CD14-positive monocyte (primary cell): ENCODE results near the gene FANCB. TPM values are rescaled to one million over a fixed set of nuclear protein-coding genes. Genes with fewer than 3 reads are reported as not detected.
A peak's percentile ranks its signal among the peaks of the same experiment; 100 is the strongest.

Experiments used
- DNase-seq, 3 donors: peaks; one replicate each; pipeline ENCODE4 v3.0.0-alpha.2; 2011 to 2022
- H2AFZ ChIP-seq: 2 replicates; pipeline ENCODE4 v1.6.0; 2012; ENCODE audit warnings: mild to moderate bottlenecking, low read depth, low read length, inconsistent platforms; ENCODE audit not compliant: insufficient read depth, poor library complexity, severe bottlenecking
- H3K27ac ChIP-seq, 2 donors: 1 replicate in 1 of 2; 2 replicates in 1 of 2; pipeline ENCODE4 v1.5.1; 2012 to 2013; ENCODE audit warnings: low read length in 2 of 2, control low read depth in 1 of 2, inconsistent platforms in 1 of 2, low read depth in 1 of 2, mild to moderate bottlenecking in 1 of 2
- H3K27me3 ChIP-seq, 2 donors: one replicate each; pipeline versions ENCODE4 v1.6.0 to v1.6.1; 2011 to 2013; ENCODE audit warnings: low read length in 2 of 2; ENCODE audit not compliant: control insufficient read depth in 2 of 2, insufficient read depth in 2 of 2
- H3K36me3 ChIP-seq, 2 donors: replicated peaks in 1 of 2; 1 replicate in 1 of 2; 2 replicates in 1 of 2; pipeline versions ENCODE4 v1.5.1 to v1.6.1; 2012 to 2013; ENCODE audit warnings: low read length in 2 of 2, control low read depth in 1 of 2, inconsistent platforms in 1 of 2, mild to moderate bottlenecking in 1 of 2; ENCODE audit not compliant: insufficient read depth in 2 of 2, control insufficient read depth in 1 of 2
- H3K4me1 ChIP-seq, 2 donors: 1 replicate in 1 of 2; 2 replicates in 1 of 2; pipeline versions ENCODE4 v1.5.1 to v1.6.1; 2012 to 2013; ENCODE audit warnings: low read length in 2 of 2, control low read depth in 1 of 2, inconsistent platforms in 1 of 2, mild to moderate bottlenecking in 1 of 2, moderate library complexity in 1 of 2; ENCODE audit not compliant: insufficient read depth in 2 of 2, control insufficient read depth in 1 of 2
- H3K4me2 ChIP-seq: replicated peaks from 2 replicates; pipeline ENCODE3; 2012; ENCODE audit warnings: low read length, moderate library complexity, mild to moderate bottlenecking; ENCODE audit not compliant: poor library complexity, severe bottlenecking; ENCODE audit errors: extremely low read depth
- H3K4me3 ChIP-seq, 3 experiments: fragments of 200-600 bp in 1 of 3; sonication (generic) in 1 of 3; replicated peaks in 1 of 3; 1 replicate in 2 of 3; 2 replicates in 1 of 3; pipeline ENCODE4 v1.5.1; 2011 to 2013; ENCODE audit warnings: low read length in 3 of 3, mild to moderate bottlenecking in 3 of 3, control low read depth in 2 of 3, low read depth in 2 of 3, inconsistent platforms in 1 of 3, moderate library complexity in 1 of 3
- H3K79me2 ChIP-seq: 2 replicates; pipeline ENCODE4 v1.6.0; 2012; ENCODE audit warnings: mild to moderate bottlenecking, control low read depth, inconsistent platforms, low read length, moderate library complexity; ENCODE audit not compliant: insufficient read depth
- H3K9ac ChIP-seq: 2 replicates; pipeline ENCODE4 v1.6.0; 2017; ENCODE audit warnings: low read length, mild to moderate bottlenecking; ENCODE audit not compliant: insufficient read depth, poor library complexity, severe bottlenecking
- H3K9me3 ChIP-seq, 2 donors: replicated peaks in 1 of 2; 1 replicate in 1 of 2; 2 replicates in 1 of 2; pipeline versions ENCODE4 v1.5.1 to v1.6.1; 2012 to 2013; ENCODE audit warnings: low read length in 2 of 2, control low read depth in 1 of 2; ENCODE audit not compliant: control insufficient read depth in 1 of 2, insufficient read depth in 1 of 2
- H4K20me1 ChIP-seq: 2 replicates; pipeline ENCODE4 v1.6.0; 2012; ENCODE audit warnings: mild to moderate bottlenecking, low read length, control low read depth, moderate library complexity; ENCODE audit not compliant: insufficient read depth
- H3K27ac Mint-ChIP-seq, 7 donors: one replicate each; pipeline ENCODE4 v1.8.0; 2020; ENCODE audit warnings: mild to moderate bottlenecking in 7 of 7, mixed read lengths in 7 of 7, moderate library complexity in 6 of 7, inconsistent platforms in 2 of 7
- H3K27me3 Mint-ChIP-seq, 3 donors: one replicate each; pipeline ENCODE4 v1.8.0; 2021 to 2022; ENCODE audit warnings: low read depth in 3 of 3, mild to moderate bottlenecking in 3 of 3, mixed read lengths in 3 of 3, moderate library complexity in 3 of 3, inconsistent platforms in 1 of 3
- H3K36me3 Mint-ChIP-seq, 2 donors: one replicate each; pipeline ENCODE4 v1.8.0; 2020; ENCODE audit warnings: mixed read lengths in 2 of 2, inconsistent platforms in 1 of 2, mild to moderate bottlenecking in 1 of 2
- H3K4me1 Mint-ChIP-seq: one replicate; pipeline ENCODE4 v1.8.0; 2020; ENCODE audit warnings: mild to moderate bottlenecking, mixed read lengths
- H3K4me3 Mint-ChIP-seq, 2 donors: one replicate each; pipeline ENCODE4 v1.8.0; 2020; ENCODE audit warnings: mild to moderate bottlenecking in 2 of 2, mixed read lengths in 2 of 2, moderate library complexity in 1 of 2
- H3K9me3 Mint-ChIP-seq, 7 donors: one replicate each; pipeline ENCODE4 v1.8.0; 2020 to 2022; ENCODE audit warnings: mixed read lengths in 7 of 7, mild to moderate bottlenecking in 6 of 7, moderate library complexity in 6 of 7, inconsistent platforms in 2 of 7
- CTCF ChIP-seq: fragments of 200-600 bp; IDR thresholded peaks from one replicate; pipeline ENCODE4 v1.8.0; 2022; ENCODE audit warnings: antibody characterized with exemption, mild to moderate bottlenecking
- WGBS: methylation state at CpG from one replicate; pipeline ENCODE4 v1.1.5; 2013; ENCODE audit warnings: missing lambda C conversion rate; ENCODE audit not compliant: insufficient coverage; 5-methylcytosine and 5-hydroxymethylcytosine counted together
- intact Hi-C, 2 donors: fragments of 100-400 bp; cut with micrococcal nuclease; formaldehyde crosslinking; loops; one replicate each; pipeline versions ENCODE4 v1.15.0 to v1.15.1; 2023
- polyA plus RNA-seq, 3 donors: library from polyadenylated mRNA; depleted of rRNA in 1 of 3; unstranded in 2 of 3; stranded (reverse) in 1 of 3; fragments of 300-500 nt in 2 of 3; fragments of >200 nt in 1 of 3; fragmentation: Illumina TruSeq in 2 of 3; gene quantifications; 1 replicate in 2 of 3; 2 replicates in 1 of 3; pipeline ENCODE4 v1.2.3, GENCODE V29; 2012 to 2021

Gene FANCB
- polyA plus RNA-seq, 3 donors = 0.85 to 4.2 (median 2.6) TPM

DNA sequence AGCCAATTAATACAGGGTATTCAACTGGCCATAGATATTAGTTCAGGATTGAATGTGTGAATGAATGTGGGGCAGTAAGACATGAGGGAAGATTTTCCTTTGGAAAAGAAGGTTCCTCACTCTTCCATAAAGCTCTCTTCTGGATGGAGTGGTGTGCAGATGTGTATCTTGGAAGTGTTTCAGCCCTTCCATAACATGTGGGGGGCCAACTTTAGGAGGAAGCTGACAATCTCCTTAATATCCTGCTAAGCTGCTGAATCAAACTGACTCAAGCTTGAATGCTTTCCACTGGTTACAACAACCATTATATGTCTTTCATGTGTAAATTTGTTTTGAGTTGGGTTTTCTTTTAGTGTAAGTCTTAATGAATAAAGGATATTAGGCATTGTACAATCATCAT lies 40.3 kb downstream of the FANCB start:
- H2AFZ ChIP-seq = no peak overlapping the region
- H3K36me3 Mint-ChIP-seq = peaks cover 4 to 14% of the 10 kb centered on the region in 2 donors
- H3K9me3 ChIP-seq = no peaks in the 10 kb centered on the region
- H3K4me3 ChIP-seq = no peak overlapping the region
- no peak overlapping the region for H3K4me3 Mint-ChIP-seq
- DNase-seq = no peak
- H3K27ac ChIP-seq = no peak overlapping the region
- no peak overlapping the region for H3K27ac Mint-ChIP-seq
- no peaks in the 10 kb centered on the region for H4K20me1 ChIP-seq
- H3K4me2 ChIP-seq = no peak overlapping the region
- intact Hi-C loops = no loop called here
- H3K9me3 Mint-ChIP-seq = peaks cover 0 to 15% (median 5%) of the 10 kb centered on the region in 7 donors
- H3K27me3 Mint-ChIP-seq = peaks cover 0 to 4% (median 2%) of the 10 kb centered on the region in 3 donors
- H3K27me3 ChIP-seq = no peaks in the 10 kb centered on the region
- H3K79me2 ChIP-seq = no peaks in the 10 kb centered on the region
- no peaks in the 10 kb centered on the region for H3K4me1 ChIP-seq
- H3K4me1 Mint-ChIP-seq = peaks cover 5% of the 10 kb centered on the region
- no peak overlapping the region for H3K9ac ChIP-seq
- H3K36me3 ChIP-seq = no peaks in the 10 kb centered on the region
- no peak for TF ChIP-seq CTCF

- Histone ChIP-seq H3K9me3 (no peaks in the 10 kb centered on the region), H4K20me1 (no peaks in the 10 kb centered on the region), H3K36me3 (no peaks in the 10 kb centered on the region), H3K79me2 (no peaks in the 10 kb centered on the region), H3K9ac (no peak overlapping the region), H3K4me3 (no peak overlapping the region), H3K4me1 (no peaks in the 10 kb centered on the region), H2AFZ (no peak overlapping the region), H3K27ac (no peak overlapping the region), H3K27me3 (no peaks in the 10 kb centered on the region), H3K4me2 (no peak overlapping the region)
- peak overlapping the region in 1 of 7 donors; percentile 21 for H3K27ac Mint-ChIP-seq
- peaks cover 0 to 4% (median 2%) of the 10 kb centered on the region in 3 donors for H3K27me3 Mint-ChIP-seq
- peaks cover 2 to 14% of the 10 kb centered on the region in 2 donors for H3K36me3 Mint-ChIP-seq
- WGBS = 75% methylated on average over 1 of the region's 2 CpGs
- intact Hi-C loops = no loop called here
- no peak for DNase-seq
- peaks cover 0 to 15% (median 5%) of the 10 kb centered on the region in 7 donors for H3K9me3 Mint-ChIP-seq
- TF ChIP-seq CTCF = no peak
- no peak overlapping the region for H3K4me3 Mint-ChIP-seq
- peaks cover 3% of the 10 kb centered on the region for H3K4me1 Mint-ChIP-seq
Observed at GRCh38 chrX:14832151-14832550, 40.7 kb downstream of the FANCB start.
